Measurements from ENCODE around the gene OGFR.

Gene OGFR

GRCh38 chr20:62804627-62805154 is at the start of gene OGFR:
Gene OGFR (plus strand): TSS chr20:62804835. CDS start chr20:62804860, 25 bp downstream.
- peak within 1 kb of the TSS; percentile 92 for H3K4me3 Mint-ChIP-seq
- peak within 1 kb of the TSS; percentile 94 for H3K27ac Mint-ChIP-seq
- peaks cover 23% of the 10 kb centered on the region for H3K4me1 Mint-ChIP-seq
- H3K27me3 Mint-ChIP-seq, result no peaks in the 10 kb centered on the region
- H3K9me3 Mint-ChIP-seq, result no peaks in the 10 kb centered on the region
- H3K36me3 Mint-ChIP-seq, result peaks cover 2% of the 10 kb centered on the region

GRCh38 chr20:62754991-62755356 is 49.7 kb upstream of the OGFR start:
- Mint-ChIP-seq H3K4me1 (no peaks in the 10 kb centered on the region), H3K27me3 (peaks cover 2% of the 10 kb centered on the region), H3K9me3 (no peaks in the 10 kb centered on the region), H3K27ac (no peak overlapping the region), H3K4me3 (no peak overlapping the region), H3K36me3 (no peaks in the 10 kb centered on the region)

- no peak overlapping the region for H3K27ac Mint-ChIP-seq
- H3K4me3 Mint-ChIP-seq, result no peak overlapping the region
- H3K27me3 Mint-ChIP-seq, result peaks cover 2% of the 10 kb centered on the region
- no peaks in the 10 kb centered on the region for H3K4me1 Mint-ChIP-seq
- no peaks in the 10 kb centered on the region for H3K36me3 Mint-ChIP-seq
- no peaks in the 10 kb centered on the region for H3K9me3 Mint-ChIP-seq
Observed at GRCh38 chr20:62755817-62756724, 48.6 kb upstream of the OGFR start.

- Mint-ChIP-seq H3K4me1 (no peaks in the 10 kb centered on the region), H3K27ac (no peak overlapping the region), H3K9me3 (no peaks in the 10 kb centered on the region), H3K27me3 (peaks cover 2% of the 10 kb centered on the region), H3K36me3 (no peaks in the 10 kb centered on the region), H3K4me3 (no peak overlapping the region)
Observed at GRCh38 chr20:62758226-62758912, 46.3 kb upstream of the OGFR start.

- Mint-ChIP-seq H3K36me3 (no peaks in the 10 kb centered on the region), H3K27me3 (peaks cover 2% of the 10 kb centered on the region), H3K27ac (no peak overlapping the region)
Observed at GRCh38 chr20:62759981-62760431, 44.6 kb upstream of the OGFR start.

GRCh38 chr20:62760471-62760855 is 44.2 kb upstream of the OGFR start:
- H3K4me1 Mint-ChIP-seq, result no peaks in the 10 kb centered on the region
- peaks cover 2% of the 10 kb centered on the region for H3K27me3 Mint-ChIP-seq
- no peak overlapping the region for H3K27ac Mint-ChIP-seq
- no peak overlapping the region for H3K4me3 Mint-ChIP-seq
- no peaks in the 10 kb centered on the region for H3K9me3 Mint-ChIP-seq
- H3K36me3 Mint-ChIP-seq, result no peaks in the 10 kb centered on the region

More at GRCh38 chr20:62759981-62760431, 44.6 kb upstream of the OGFR start:
- Mint-ChIP-seq H3K4me3 (no peak overlapping the region), H3K4me1 (no peaks in the 10 kb centered on the region), H3K9me3 (no peaks in the 10 kb centered on the region)

- Mint-ChIP-seq H3K27ac (no peak overlapping the region), H3K27me3 (no peaks in the 10 kb centered on the region), H3K9me3 (no peaks in the 10 kb centered on the region), H3K36me3 (no peaks in the 10 kb centered on the region), H3K4me3 (no peak overlapping the region), H3K4me1 (no peaks in the 10 kb centered on the region)
Observed at GRCh38 chr20:62760856-62761758, 43.5 kb upstream of the OGFR start.

- Mint-ChIP-seq H3K27me3 (no peaks in the 10 kb centered on the region), H3K9me3 (no peaks in the 10 kb centered on the region), H3K4me3 (no peak overlapping the region), H3K4me1 (no peaks in the 10 kb centered on the region), H3K36me3 (no peaks in the 10 kb centered on the region), H3K27ac (no peak overlapping the region)
Observed at GRCh38 chr20:62761759-62762131, 42.9 kb upstream of the OGFR start.

- Mint-ChIP-seq H3K27me3 (no peaks in the 10 kb centered on the region), H3K4me3 (no peak overlapping the region), H3K27ac (no peak overlapping the region), H3K9me3 (no peaks in the 10 kb centered on the region), H3K36me3 (no peaks in the 10 kb centered on the region), H3K4me1 (peaks cover 4% of the 10 kb centered on the region)
Observed at GRCh38 chr20:62762376-62762775, 42.3 kb upstream of the OGFR start.

- Mint-ChIP-seq H3K36me3 (no peaks in the 10 kb centered on the region), H3K27ac (no peak overlapping the region), H3K27me3 (no peaks in the 10 kb centered on the region), H3K9me3 (no peaks in the 10 kb centered on the region), H3K4me1 (peaks cover 6% of the 10 kb centered on the region), H3K4me3 (no peak overlapping the region)
Observed at GRCh38 chr20:62762801-62763368, 41.8 kb upstream of the OGFR start.

- Mint-ChIP-seq H3K27ac (no peak overlapping the region), H3K27me3 (no peaks in the 10 kb centered on the region), H3K4me1 (peaks cover 11% of the 10 kb centered on the region), H3K36me3 (no peaks in the 10 kb centered on the region), H3K4me3 (no peak overlapping the region), H3K9me3 (no peaks in the 10 kb centered on the region)
Observed at GRCh38 chr20:62763404-62763803, 41.2 kb upstream of the OGFR start.

GRCh38 chr20:62764156-62764935 is 40.3 kb upstream of the OGFR start:
- H3K9me3 Mint-ChIP-seq, result no peaks in the 10 kb centered on the region
- no peaks in the 10 kb centered on the region for H3K27me3 Mint-ChIP-seq
- peaks cover 19% of the 10 kb centered on the region for H3K4me1 Mint-ChIP-seq
- no peak overlapping the region for H3K27ac Mint-ChIP-seq
- H3K36me3 Mint-ChIP-seq, result no peaks in the 10 kb centered on the region
- H3K4me3 Mint-ChIP-seq, result no peak overlapping the region

- H3K9me3 Mint-ChIP-seq, result no peaks in the 10 kb centered on the region
- H3K27me3 Mint-ChIP-seq, result no peaks in the 10 kb centered on the region
- H3K27ac Mint-ChIP-seq, result no peak overlapping the region
- H3K4me3 Mint-ChIP-seq, result no peak overlapping the region
- peaks cover 21% of the 10 kb centered on the region for H3K4me1 Mint-ChIP-seq
- no peaks in the 10 kb centered on the region for H3K36me3 Mint-ChIP-seq
Observed at GRCh38 chr20:62765021-62765420, 39.6 kb upstream of the OGFR start.

- Mint-ChIP-seq H3K9me3 (no peaks in the 10 kb centered on the region), H3K4me1 (peaks cover 21% of the 10 kb centered on the region), H3K36me3 (no peaks in the 10 kb centered on the region), H3K4me3 (no peak overlapping the region), H3K27ac (no peak overlapping the region), H3K27me3 (no peaks in the 10 kb centered on the region)
Observed at GRCh38 chr20:62765432-62766070, 39.1 kb upstream of the OGFR start.
